Measurements from ENCODE around the gene CASKIN1.

Gene CASKIN1

GRCh38 chr16:2184346-2184745 is 12.1 kb downstream of the CASKIN1 start:
- DNase-seq (ENCODE audit: low spot score) (no peak), ATAC-seq (ENCODE audit: low read depth) (no peak)
- Histone ChIP-seq H3K27me3 (ENCODE audit: insufficient read depth, poor library complexity, severe bottlenecking) (no peaks in the 10 kb centered on the region), H3K27ac (ENCODE audit: poor library complexity, severe bottlenecking) (no peak overlapping the region), H3K36me3 (ENCODE audit: low read depth) (no peaks in the 10 kb centered on the region), H3K4me1 (ENCODE audit: insufficient read depth, poor library complexity, severe bottlenecking) (no peaks in the 10 kb centered on the region), H3K9me3 (ENCODE audit: severe bottlenecking) (no peaks in the 10 kb centered on the region), H3K4me3 (ENCODE audit: severe bottlenecking) (no peak overlapping the region)
- no peak for TF ChIP-seq CTCF (IDR thresholded peaks at IDR 0.05; ENCODE audit: poor library complexity, severe bottlenecking)

- H3K27me3 ChIP-seq (ENCODE audit: insufficient read depth, poor library complexity, severe bottlenecking), result no peaks in the 10 kb centered on the region
Measured at GRCh38 chr16:2183671-2184070, 12.7 kb downstream of the CASKIN1 start.

GRCh38 chr16:2181952-2182351 is 14.5 kb downstream of the CASKIN1 start:
- H3K27ac ChIP-seq (ENCODE audit: poor library complexity, severe bottlenecking), result no peak overlapping the region
- no peaks in the 10 kb centered on the region for H3K9me3 ChIP-seq (ENCODE audit: severe bottlenecking)
- no peak for ATAC-seq (ENCODE audit: low read depth)
- peaks cover 12% of the 10 kb centered on the region for H3K36me3 ChIP-seq (ENCODE audit: low read depth)
- H3K27me3 ChIP-seq (ENCODE audit: insufficient read depth, poor library complexity, severe bottlenecking), result no peaks in the 10 kb centered on the region
- H3K4me3 ChIP-seq (ENCODE audit: severe bottlenecking), result no peak overlapping the region
- DNase-seq (ENCODE audit: low spot score), result no peak
- H3K4me1 ChIP-seq (ENCODE audit: insufficient read depth, poor library complexity, severe bottlenecking), result no peaks in the 10 kb centered on the region
- TF ChIP-seq CTCF (IDR thresholded peaks at IDR 0.05; ENCODE audit: poor library complexity, severe bottlenecking), result no peak

More at GRCh38 chr16:2183671-2184070, 12.7 kb downstream of the CASKIN1 start:
- TF ChIP-seq CTCF (IDR thresholded peaks at IDR 0.05; ENCODE audit: poor library complexity, severe bottlenecking), result no peak
- no peaks in the 10 kb centered on the region for H3K9me3 ChIP-seq (ENCODE audit: severe bottlenecking)
- H3K36me3 ChIP-seq (ENCODE audit: low read depth), result no peaks in the 10 kb centered on the region
- no peak for ATAC-seq (ENCODE audit: low read depth)
- DNase-seq (ENCODE audit: low spot score), result no peak
- H3K27ac ChIP-seq (ENCODE audit: poor library complexity, severe bottlenecking), result no peak overlapping the region
- H3K4me3 ChIP-seq (ENCODE audit: severe bottlenecking), result no peak overlapping the region
- no peaks in the 10 kb centered on the region for H3K4me1 ChIP-seq (ENCODE audit: insufficient read depth, poor library complexity, severe bottlenecking)

GRCh38 chr16:2180962-2181923 is 15.2 kb downstream of the CASKIN1 start:
- Histone ChIP-seq H3K27me3 (ENCODE audit: insufficient read depth, poor library complexity, severe bottlenecking) (no peaks in the 10 kb centered on the region), H3K4me1 (ENCODE audit: insufficient read depth, poor library complexity, severe bottlenecking) (peaks cover under 1% of the 10 kb centered on the region), H3K36me3 (ENCODE audit: low read depth) (peaks cover 15% of the 10 kb centered on the region), H3K9me3 (ENCODE audit: severe bottlenecking) (no peaks in the 10 kb centered on the region), H3K27ac (ENCODE audit: poor library complexity, severe bottlenecking) (no peak overlapping the region), H3K4me3 (ENCODE audit: severe bottlenecking) (no peak overlapping the region)
- ATAC-seq (ENCODE audit: low read depth) (no peak), DNase-seq (ENCODE audit: low spot score) (no peak)
- no peak for TF ChIP-seq CTCF (IDR thresholded peaks at IDR 0.05; ENCODE audit: poor library complexity, severe bottlenecking)

GRCh38 chr16:2180461-2180860 is 15.9 kb downstream of the CASKIN1 start:
- no peaks in the 10 kb centered on the region for H3K9me3 ChIP-seq (ENCODE audit: severe bottlenecking)
- H3K4me1 ChIP-seq (ENCODE audit: insufficient read depth, poor library complexity, severe bottlenecking), result peaks cover 5% of the 10 kb centered on the region
- no peak for DNase-seq (ENCODE audit: low spot score)
- H3K4me3 ChIP-seq (ENCODE audit: severe bottlenecking), result no peak overlapping the region
- peaks cover 23% of the 10 kb centered on the region for H3K36me3 ChIP-seq (ENCODE audit: low read depth)
- H3K27me3 ChIP-seq (ENCODE audit: insufficient read depth, poor library complexity, severe bottlenecking), result no peaks in the 10 kb centered on the region
- no peak overlapping the region for H3K27ac ChIP-seq (ENCODE audit: poor library complexity, severe bottlenecking)
- TF ChIP-seq CTCF (IDR thresholded peaks at IDR 0.05; ENCODE audit: poor library complexity, severe bottlenecking), result no peak
- no peak for ATAC-seq (ENCODE audit: low read depth)

All from RWPE2 (cell line).